PC-3 (cell line): ENCODE measurements around the gene BRD4.

Experiments used
- CTCF ChIP-seq: fragments of 300-600 bp; sonication (generic); conservative IDR thresholded peaks from 2 replicates; pipeline ENCODE4 v1.5.1; 2017; ENCODE audit warnings: antibody characterized with exemption, low read depth, mild to moderate bottlenecking, low read length
- EZH2 ChIP-seq: fragments of 300-600 bp; sonication (generic); IDR thresholded peaks from one replicate; pipeline ENCODE4 v1.6.1; 2017; ENCODE audit warnings: antibody characterized with exemption, mild to moderate bottlenecking, low read length; ENCODE audit not compliant: unreplicated experiment

DNA sequence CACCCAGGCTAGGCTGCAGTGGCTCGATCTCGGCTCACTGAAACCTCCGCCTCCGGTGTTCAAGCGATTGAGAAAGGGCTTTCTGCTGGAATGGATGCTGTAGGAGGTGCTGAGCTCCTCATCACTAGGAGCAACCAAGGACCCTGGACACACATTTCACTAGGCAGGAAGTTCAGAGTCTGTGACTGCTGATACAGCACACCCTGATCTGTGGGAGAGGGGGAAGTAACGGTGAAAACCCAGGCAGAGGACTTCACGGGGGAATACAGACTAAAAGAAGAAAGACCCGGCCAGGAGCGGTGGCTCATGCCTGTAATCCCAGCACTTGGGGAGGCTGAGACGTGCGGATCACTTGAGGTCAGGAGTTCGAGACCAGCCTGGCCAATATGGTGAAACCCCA is 119.6 kb downstream of the BRD4 start:
- TF ChIP-seq CTCF (no peak), EZH2 (no peak)
